IMR-90 (cell line): ENCODE results near the gene ADAMTS3. TPM values are rescaled to one million over a fixed set of nuclear protein-coding genes. Genes with fewer than 3 reads are reported as not detected.

Experiments
- ATAC-seq: fragments of 200-7000 bp; cut with Tn5 transposase; 2 replicates; pipeline ENCODE4 v1.9.1; 2020; ENCODE audit warnings: low read depth, mild to moderate bottlenecking, moderate library complexity
- BruUV-seq: library from RNA; stranded (reverse); fragments of 400-500 nt; replicated peaks from 2 replicates; lab custom pipeline; 2021; lab: Mats Ljungman, UMichigan
- CTCF ChIA-PET: fragments of 300-600 bp; formaldehyde crosslinking; extraction: SDS; loops from one replicate; lab custom pipeline; 2021; ENCODE audit warnings: antibody characterized with exemption; lab: Yijun Ruan, JAX
- POLR2A ChIA-PET: fragments of 300-600 bp; sonication (Branson Sonifier 250); formaldehyde crosslinking; loops from one replicate; lab custom pipeline; 2022; ENCODE audit warnings: antibody characterized with exemption; ENCODE audit not compliant: unreplicated experiment; lab: Charles Lee
- DNase-seq: peaks from one replicate; pipeline ENCODE4 v3.0.0; 2013
- H2AFZ ChIP-seq: replicated peaks from 2 replicates; pipeline ENCODE3; 2013; ENCODE audit warnings: low read length, mild to moderate bottlenecking; ENCODE audit not compliant: poor library complexity
- H2AK5ac ChIP-seq: 2 replicates; pipeline ENCODE4 v1.6.1; 2013; ENCODE audit warnings: low read depth, low read length, inconsistent platforms
- H2AK9ac ChIP-seq: replicated peaks from 2 replicates; pipeline ENCODE3; 2013; ENCODE audit warnings: mild to moderate bottlenecking, low read depth, low read length, moderate library complexity; ENCODE audit not compliant: poor library complexity
- H2BK120ac ChIP-seq: 2 replicates; pipeline ENCODE4 v1.6.1; 2013; ENCODE audit warnings: low read depth, low read length, inconsistent platforms
- H2BK15ac ChIP-seq: 3 replicates; pipeline ENCODE4 v1.6.1; 2013; ENCODE audit warnings: low read depth, low read length, inconsistent platforms
- H2BK20ac ChIP-seq: 2 replicates; pipeline ENCODE4 v1.6.1; 2013; ENCODE audit warnings: low read depth, mild to moderate bottlenecking, inconsistent platforms, low read length, moderate library complexity
- H2BK5ac ChIP-seq: 2 replicates; pipeline ENCODE4 v1.6.1; 2013; ENCODE audit warnings: mild to moderate bottlenecking, low read depth, low read length, inconsistent platforms; ENCODE audit not compliant: poor library complexity, severe bottlenecking
- H3K14ac ChIP-seq: replicated peaks from 2 replicates; pipeline ENCODE4 v1.6.1; 2013; ENCODE audit warnings: low read depth, low read length, inconsistent platforms
- H3K18ac ChIP-seq: 2 replicates; pipeline ENCODE4 v1.6.1; 2013; ENCODE audit warnings: low read depth, low read length, control low read depth
- H3K23ac ChIP-seq: 2 replicates; pipeline ENCODE4 v1.6.1; 2013; ENCODE audit warnings: low read depth, low read length, inconsistent platforms
- H3K27ac ChIP-seq: 2 replicates; pipeline ENCODE4 v1.5.1; 2013; ENCODE audit warnings: mild to moderate bottlenecking, control low read depth, low read length; ENCODE audit not compliant: insufficient read depth
- H3K27me3 ChIP-seq: 2 replicates; pipeline ENCODE4 v1.6.1; 2013; ENCODE audit warnings: low read length; ENCODE audit not compliant: control insufficient read depth, insufficient read depth
- H3K36me3 ChIP-seq: 2 replicates; pipeline ENCODE4 v1.6.1; 2013; ENCODE audit warnings: low read length, mixed read lengths; ENCODE audit not compliant: control insufficient read depth, insufficient read depth
- H3K4ac ChIP-seq: 2 replicates; pipeline ENCODE4 v1.6.1; 2013; ENCODE audit warnings: low read depth, low read length, inconsistent platforms
- H3K4me1 ChIP-seq: 2 replicates; pipeline ENCODE4 v1.6.1; 2013; ENCODE audit warnings: low read length, mixed read lengths; ENCODE audit not compliant: control insufficient read depth, insufficient read depth
- H3K4me2 ChIP-seq: 2 replicates; pipeline ENCODE4 v1.6.1; 2013; ENCODE audit warnings: low read depth, mild to moderate bottlenecking, control low read depth, low read length, moderate library complexity
- H3K4me3 ChIP-seq: 2 replicates; pipeline ENCODE4 v1.5.1; 2013; ENCODE audit warnings: low read depth, mild to moderate bottlenecking, control low read depth, low read length, moderate library complexity; ENCODE audit not compliant: insufficient read depth
- H3K56ac ChIP-seq: 2 replicates; pipeline ENCODE4 v1.6.1; 2013; ENCODE audit warnings: low read length, inconsistent platforms; ENCODE audit not compliant: insufficient read depth; ENCODE audit errors: extremely low read depth
- H3K79me1 ChIP-seq, 2 experiments: 2 replicates each; pipeline ENCODE4 v1.6.1; 2013; ENCODE audit warnings: low read length in 2 of 2, inconsistent platforms in 1 of 2, low read depth in 1 of 2
- H3K9ac ChIP-seq: 2 replicates; pipeline ENCODE4 v1.6.1; 2013; ENCODE audit warnings: low read depth, low read length, control low read depth
- H3K9me1 ChIP-seq: 2 replicates; pipeline ENCODE4 v1.6.1; 2013; ENCODE audit warnings: low read length, inconsistent platforms; ENCODE audit not compliant: insufficient read depth
- H3K9me3 ChIP-seq: 2 replicates; pipeline ENCODE4 v1.6.1; 2013; ENCODE audit warnings: low read length; ENCODE audit not compliant: control insufficient read depth, insufficient read depth
- H4K20me1 ChIP-seq: 2 replicates; pipeline ENCODE4 v1.6.1; 2013; ENCODE audit warnings: low read length, inconsistent platforms; ENCODE audit not compliant: insufficient read depth
- H4K5ac ChIP-seq: 2 replicates; pipeline ENCODE4 v1.6.1; 2013; ENCODE audit warnings: mild to moderate bottlenecking, low read depth, low read length, control low read depth
- H4K8ac ChIP-seq, 2 experiments: 2 replicates each; pipeline ENCODE4 v1.6.1; 2013; ENCODE audit warnings: low read depth in 2 of 2, low read length in 2 of 2, control low read depth in 1 of 2, inconsistent platforms in 1 of 2
- H4K91ac ChIP-seq: 2 replicates; pipeline ENCODE4 v1.6.1; 2013; ENCODE audit warnings: low read depth, low read length, inconsistent platforms; ENCODE audit not compliant: insufficient read depth
- BHLHE40 ChIP-seq: fragments of 150-350 bp; IDR thresholded peaks from 2 replicates; pipeline ENCODE4 v1.6.1; 2016; ENCODE audit warnings: mild to moderate bottlenecking, low read depth, low read length
- RCOR1 ChIP-seq: IDR thresholded peaks from 2 replicates; pipeline ENCODE4 v1.6.1; 2012; ENCODE audit warnings: mild to moderate bottlenecking, low read length, improper control_type of control experiment; ENCODE audit not compliant: insufficient replicate concordance
- WGBS, 2 experiments: methylation state at CpG; one replicate each; pipeline versions ENCODE4 v1.1.5 to v1.1.7; 2013; ENCODE audit warnings: missing lambda C conversion rate in 2 of 2; ENCODE audit not compliant: insufficient read length in 1 of 2; ENCODE audit errors: extremely low coverage in 2 of 2; 5-methylcytosine and 5-hydroxymethylcytosine counted together
- dilution Hi-C: fragments of 300-500 bp; cut with HindIII; formaldehyde crosslinking; loops from one replicate; pipeline ENCODE4 v1.14.3; 2018; ENCODE audit warnings: low sequenced_read_pairs; ENCODE audit not compliant: unreplicated experiment
- in situ Hi-C: fragments of 300-500 bp; cut with MboI; formaldehyde crosslinking; loops from 3 replicates; pipeline ENCODE4 v1.14.3; 2019; ENCODE audit warnings: low sequenced_read_pairs, inconsistent platforms, mixed read lengths
- intact Hi-C: fragments of 100-400 bp; cut with micrococcal nuclease; formaldehyde crosslinking; loops from 2 replicates; pipeline ENCODE4 v1.10.0; 2022
- polyA plus RNA-seq, 3 experiments: library from polyadenylated mRNA; depleted of rRNA; stranded (reverse); fragments of >200 nt; gene quantifications; 2 replicates each; pipeline ENCODE4 v1.2.3, GENCODE V29; 2012; ENCODE audit warnings: low replicate concordance in 1 of 3
- total RNA-seq: library from RNA; depleted of rRNA; stranded (reverse); fragments of >200 nt; gene quantifications from 2 replicates; pipeline ENCODE4 v1.2.3, GENCODE V29; 2012
- TF ChIP-seq, protein P1 (sequence below): conservative IDR thresholded peaks from 2 replicates; pipeline ENCODE4 v1.5.1; 2012; ENCODE audit warnings: mild to moderate bottlenecking, low read depth, low read length, improper control_type of control experiment

The ADAMTS3 gene
- total and polyA plus RNA-seq, 2 of the 4 experiments (the other 2 are of a cell fraction) = 0.68 to 2.9 TPM

DNA sequence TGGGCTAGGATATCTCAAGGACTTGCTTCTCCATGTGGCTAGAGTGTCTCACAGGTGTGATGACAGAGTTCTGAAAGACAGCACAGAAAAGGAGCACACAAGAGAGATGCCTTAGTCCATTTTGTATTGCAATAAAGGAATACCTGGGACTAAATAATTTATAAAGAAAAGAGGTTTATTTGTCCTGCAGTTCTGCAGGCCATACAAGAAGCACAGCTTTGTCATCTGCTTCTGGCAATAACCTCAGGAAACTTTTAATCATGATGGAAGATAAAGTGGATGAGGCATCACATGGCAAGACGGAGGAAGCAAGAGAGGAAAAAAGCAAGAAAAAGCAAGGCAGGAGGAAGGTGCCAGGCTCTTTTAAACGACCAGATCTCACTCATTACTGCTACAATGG, 126.9 kb downstream of the ADAMTS3 start:
- CTCF ChIA-PET = interaction anchor here (1.8 kb wide), 1 partner anchor 9 kb away, joined by 4 read pairs; no protein-coding TSS in a partner anchor
- no CpG with 5 or more reads among the region's 2 CpGs for WGBS, 2 experiments
- dilution Hi-C loops (no loop called here), intact Hi-C loops (no loop called here), in situ Hi-C loops (no loop called here)
- H3K27me3 ChIP-seq = no peaks in the 10 kb centered on the region
- H4K8ac ChIP-seq = no peak overlapping the region
- H3K4me2 ChIP-seq = no peak overlapping the region
- H3K27ac ChIP-seq = no peak overlapping the region
- H2BK5ac ChIP-seq = no peak overlapping the region
- TF ChIP-seq BHLHE40 (no peak), RCOR1 (no peak)
- TF ChIP-seq, protein P1, sequence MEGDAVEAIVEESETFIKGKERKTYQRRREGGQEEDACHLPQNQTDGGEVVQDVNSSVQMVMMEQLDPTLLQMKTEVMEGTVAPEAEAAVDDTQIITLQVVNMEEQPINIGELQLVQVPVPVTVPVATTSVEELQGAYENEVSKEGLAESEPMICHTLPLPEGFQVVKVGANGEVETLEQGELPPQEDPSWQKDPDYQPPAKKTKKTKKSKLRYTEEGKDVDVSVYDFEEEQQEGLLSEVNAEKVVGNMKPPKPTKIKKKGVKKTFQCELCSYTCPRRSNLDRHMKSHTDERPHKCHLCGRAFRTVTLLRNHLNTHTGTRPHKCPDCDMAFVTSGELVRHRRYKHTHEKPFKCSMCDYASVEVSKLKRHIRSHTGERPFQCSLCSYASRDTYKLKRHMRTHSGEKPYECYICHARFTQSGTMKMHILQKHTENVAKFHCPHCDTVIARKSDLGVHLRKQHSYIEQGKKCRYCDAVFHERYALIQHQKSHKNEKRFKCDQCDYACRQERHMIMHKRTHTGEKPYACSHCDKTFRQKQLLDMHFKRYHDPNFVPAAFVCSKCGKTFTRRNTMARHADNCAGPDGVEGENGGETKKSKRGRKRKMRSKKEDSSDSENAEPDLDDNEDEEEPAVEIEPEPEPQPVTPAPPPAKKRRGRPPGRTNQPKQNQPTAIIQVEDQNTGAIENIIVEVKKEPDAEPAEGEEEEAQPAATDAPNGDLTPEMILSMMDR = no peak
- no peak overlapping the region for H2BK120ac ChIP-seq
- H3K4ac ChIP-seq = no peak overlapping the region
- BruUV-seq = no TSS peak
- no peaks in the 10 kb centered on the region for H4K20me1 ChIP-seq
- no peak overlapping the region for H2AFZ ChIP-seq
- H3K79me1 ChIP-seq = no peaks in the 10 kb centered on the region
- POLR2A ChIA-PET = no interaction called here
- H2BK15ac ChIP-seq = no peak overlapping the region
- ATAC-seq = no peak
- no peak overlapping the region for H3K23ac ChIP-seq
- no peak overlapping the region for H3K18ac ChIP-seq
- no peak overlapping the region for H3K4me3 ChIP-seq
- H2AK9ac ChIP-seq = no peak overlapping the region
- H3K36me3 ChIP-seq = no peaks in the 10 kb centered on the region
- no peaks in the 10 kb centered on the region for H3K4me1 ChIP-seq
- H3K9ac ChIP-seq = no peak overlapping the region
- no peak for DNase-seq
- no peak overlapping the region for H3K14ac ChIP-seq
- no peak overlapping the region for H4K91ac ChIP-seq
- H2AK5ac ChIP-seq = no peak overlapping the region
- H3K9me3 ChIP-seq = no peaks in the 10 kb centered on the region
- no peaks in the 10 kb centered on the region for H3K9me1 ChIP-seq
- no peak overlapping the region for H2BK20ac ChIP-seq
- no peak overlapping the region for H3K56ac ChIP-seq
- H4K5ac ChIP-seq = no peak overlapping the region
